ENCODE results near the gene NOL9. TPM values are rescaled to one million over a fixed set of nuclear protein-coding genes. Genes with fewer than 3 reads are reported as not detected.
A peak's percentile ranks its signal among the peaks of the same experiment; 100 is the strongest.
"Not testable (repeated sequence)": the region's sequence is repeated elsewhere in the genome, so short reads cannot be mapped to it uniquely, and the experiment has no call there.

NOL9 gene
- polyA plus RNA-seq, 3 donors: 3.7 to 11.5 (median 7.6) TPM

DNA sequence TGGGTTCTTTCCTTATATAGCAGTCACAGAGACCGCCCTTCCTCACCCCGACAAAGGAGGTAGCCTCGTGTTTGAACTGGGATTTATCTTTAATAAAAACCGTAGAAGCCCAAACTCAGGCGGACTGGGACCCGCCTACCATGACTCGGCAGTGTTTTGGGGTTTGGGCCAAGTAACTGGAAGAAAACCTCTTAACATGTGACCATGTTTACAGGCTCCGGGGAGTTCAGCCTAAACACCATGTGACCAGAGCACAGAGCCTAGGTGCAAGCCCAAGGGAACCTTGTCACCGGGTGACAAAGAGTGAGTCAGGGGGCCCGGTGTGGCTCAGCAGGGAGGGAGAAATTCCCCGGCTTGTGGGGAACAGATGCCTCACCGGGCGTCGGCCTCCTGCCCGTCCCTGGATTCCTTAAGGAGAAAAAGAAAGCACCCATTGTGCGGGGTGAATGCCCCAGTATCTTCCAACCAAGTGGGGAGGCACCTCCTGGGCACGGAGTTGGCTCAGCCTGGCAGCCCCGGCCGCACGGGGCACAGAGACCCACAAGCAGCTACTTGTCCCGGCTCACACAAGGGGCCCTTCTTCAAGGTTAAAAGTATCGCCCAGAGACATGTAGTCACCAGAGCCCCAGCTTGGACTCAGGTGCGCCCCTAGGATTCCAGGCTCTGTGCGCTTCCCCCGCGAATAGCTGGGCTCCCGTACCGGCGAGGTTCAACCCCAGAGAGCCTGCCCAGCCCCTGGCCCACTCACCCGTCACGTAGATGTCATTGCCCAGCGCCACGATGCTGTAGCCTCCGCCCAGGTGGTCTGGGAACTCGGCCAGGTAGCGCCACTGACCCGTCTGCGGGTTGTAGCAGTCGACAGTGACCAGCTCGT is 47.0 kb upstream of the NOL9 start:
- DNase-seq: peak; percentile 94 to 98 (median 95)
- H3K36me3 ChIP-seq (replicated peaks in 1 of 2; ENCODE audit: control insufficient read depth in 1 of 2, insufficient read depth in 2 of 2, low read length in 2 of 2): peaks cover 17 to 20% of the 10 kb centered on the region in 2 donors
- peak overlapping the region; percentile 94 for H3K4me2 ChIP-seq (replicated peaks; ENCODE audit: extremely low read depth, low read length, poor library complexity, severe bottlenecking)
- peaks cover 61% of the 10 kb centered on the region for H3K79me2 ChIP-seq (ENCODE audit: insufficient read depth, low read length)
- H3K4me3 ChIP-seq (replicated peaks in 1 of 3; ENCODE audit: low read depth in 2 of 3, low read length in 3 of 3): peak overlapping the region; percentile 64 to 93 (median 78)
- peak overlapping the region; percentile 89 to 95 for H3K4me3 Mint-ChIP-seq
- no peaks in the 10 kb centered on the region for H3K9me3 ChIP-seq (replicated peaks in 1 of 2; ENCODE audit: control insufficient read depth in 1 of 2, insufficient read depth in 1 of 2, low read length in 2 of 2)
- intact Hi-C loops (cut with micrococcal nuclease): loop anchor here in 1 of 2 donors (2.0 to 10.0 kb wide), 2 partner anchors 20 to 184 kb away; partner anchors contain the start of gene CAMTA1
- no peaks in the 10 kb centered on the region for H3K27me3 ChIP-seq (ENCODE audit: control insufficient read depth in 2 of 2, insufficient read depth in 2 of 2, low read length in 2 of 2)
- peaks cover under 1 to 2% (median 2%) of the 10 kb centered on the region in 3 donors for H3K27me3 Mint-ChIP-seq (ENCODE audit: low read depth in 3 of 3)
- peaks cover 40 to 67% of the 10 kb centered on the region in 2 donors for H3K4me1 ChIP-seq (ENCODE audit: control insufficient read depth in 1 of 2, insufficient read depth in 2 of 2, low read length in 2 of 2)
- WGBS (ENCODE audit: insufficient coverage): under 1% methylated on average over 31 of the region's 40 CpGs
- peaks cover 61% of the 10 kb centered on the region for H4K20me1 ChIP-seq (ENCODE audit: insufficient read depth, low read length)
- peaks cover 36% of the 10 kb centered on the region for H3K4me1 Mint-ChIP-seq
- peaks cover 0 to 2% (median 0%) of the 10 kb centered on the region in 7 donors for H3K9me3 Mint-ChIP-seq
- H2AFZ ChIP-seq (ENCODE audit: insufficient read depth, low read depth, low read length, poor library complexity, severe bottlenecking): peak overlapping the region; percentile 22
- H3K27ac Mint-ChIP-seq: peak overlapping the region; percentile 92 to 98 (median 96)
- H3K36me3 Mint-ChIP-seq: peaks cover 18 to 33% of the 10 kb centered on the region in 2 donors
- H3K27ac ChIP-seq (ENCODE audit: low read depth in 1 of 2, low read length in 2 of 2): peak overlapping the region; percentile 92 to 99
- H3K9ac ChIP-seq (ENCODE audit: insufficient read depth, low read length, poor library complexity, severe bottlenecking): peak overlapping the region; percentile 97
- TF ChIP-seq, protein P1, sequence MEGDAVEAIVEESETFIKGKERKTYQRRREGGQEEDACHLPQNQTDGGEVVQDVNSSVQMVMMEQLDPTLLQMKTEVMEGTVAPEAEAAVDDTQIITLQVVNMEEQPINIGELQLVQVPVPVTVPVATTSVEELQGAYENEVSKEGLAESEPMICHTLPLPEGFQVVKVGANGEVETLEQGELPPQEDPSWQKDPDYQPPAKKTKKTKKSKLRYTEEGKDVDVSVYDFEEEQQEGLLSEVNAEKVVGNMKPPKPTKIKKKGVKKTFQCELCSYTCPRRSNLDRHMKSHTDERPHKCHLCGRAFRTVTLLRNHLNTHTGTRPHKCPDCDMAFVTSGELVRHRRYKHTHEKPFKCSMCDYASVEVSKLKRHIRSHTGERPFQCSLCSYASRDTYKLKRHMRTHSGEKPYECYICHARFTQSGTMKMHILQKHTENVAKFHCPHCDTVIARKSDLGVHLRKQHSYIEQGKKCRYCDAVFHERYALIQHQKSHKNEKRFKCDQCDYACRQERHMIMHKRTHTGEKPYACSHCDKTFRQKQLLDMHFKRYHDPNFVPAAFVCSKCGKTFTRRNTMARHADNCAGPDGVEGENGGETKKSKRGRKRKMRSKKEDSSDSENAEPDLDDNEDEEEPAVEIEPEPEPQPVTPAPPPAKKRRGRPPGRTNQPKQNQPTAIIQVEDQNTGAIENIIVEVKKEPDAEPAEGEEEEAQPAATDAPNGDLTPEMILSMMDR (IDR thresholded peaks at IDR 0.05): no peak

DNA sequence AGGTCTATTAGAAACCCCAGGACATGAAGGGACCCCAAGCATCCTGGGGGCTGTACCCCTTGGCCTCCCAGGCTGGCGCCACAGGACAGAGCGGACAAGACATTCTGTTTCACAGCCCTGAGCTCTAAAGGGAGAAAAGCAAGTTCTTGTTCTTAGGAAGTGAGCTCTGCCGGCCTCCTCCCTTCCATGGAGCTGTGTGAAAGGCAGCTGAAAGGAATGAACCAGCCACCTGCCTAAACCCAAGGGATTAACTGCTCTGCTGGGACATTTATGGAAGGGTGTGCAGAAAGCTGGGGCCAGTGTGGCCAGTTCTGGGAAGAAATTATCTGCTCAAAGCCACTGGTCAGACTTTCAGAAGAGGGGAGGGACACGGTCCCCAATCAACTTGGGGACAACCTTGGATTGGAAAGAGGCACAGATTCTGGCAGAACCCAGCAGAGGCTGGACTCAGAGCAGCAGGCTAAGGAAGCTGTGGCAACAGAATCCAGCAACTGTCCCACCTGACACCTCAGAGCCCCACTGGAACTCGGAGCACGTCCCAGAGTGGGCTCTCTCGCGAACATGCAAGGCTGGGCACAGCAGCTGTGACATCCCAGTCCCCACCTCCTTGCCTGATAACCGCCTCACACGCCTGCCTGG is 46.2 kb upstream of the NOL9 start:
- Histone ChIP-seq H2AFZ (ENCODE audit: insufficient read depth, low read depth, low read length, poor library complexity, severe bottlenecking) (peak overlapping the region; percentile 22), H3K36me3 (replicated peaks in 1 of 2; ENCODE audit: control insufficient read depth in 1 of 2, insufficient read depth in 2 of 2, low read length in 2 of 2) (peaks cover 25 to 27% of the 10 kb centered on the region in 2 donors), H3K4me2 (replicated peaks; ENCODE audit: extremely low read depth, low read length, poor library complexity, severe bottlenecking) (peak overlapping the region; percentile 94), H3K79me2 (ENCODE audit: insufficient read depth, low read length) (peaks cover 69% of the 10 kb centered on the region), H3K9me3 (replicated peaks in 1 of 2; ENCODE audit: control insufficient read depth in 1 of 2, insufficient read depth in 1 of 2, low read length in 2 of 2) (no peaks in the 10 kb centered on the region), H3K27me3 (ENCODE audit: control insufficient read depth in 2 of 2, insufficient read depth in 2 of 2, low read length in 2 of 2) (no peaks in the 10 kb centered on the region), H4K20me1 (ENCODE audit: insufficient read depth, low read length) (peaks cover 68% of the 10 kb centered on the region), H3K4me3 (replicated peaks in 1 of 3; ENCODE audit: low read depth in 2 of 3, low read length in 3 of 3) (peak overlapping the region; percentile 64 to 93 (median 78)), H3K9ac (ENCODE audit: insufficient read depth, low read length, poor library complexity, severe bottlenecking) (peak overlapping the region; percentile 97), H3K4me1 (ENCODE audit: control insufficient read depth in 1 of 2, insufficient read depth in 2 of 2, low read length in 2 of 2) (peaks cover 40 to 67% of the 10 kb centered on the region in 2 donors), H3K27ac (ENCODE audit: low read depth in 1 of 2, low read length in 2 of 2) (peak overlapping the region; percentile 92 to 99)
- DNase-seq: peak in 1 of 3 donors; percentile 22
- Mint-ChIP-seq H3K27me3 (ENCODE audit: low read depth in 3 of 3) (no peaks in the 10 kb centered on the region), H3K4me1 (peaks cover 43% of the 10 kb centered on the region), H3K9me3 (peaks cover 0 to 2% (median 0%) of the 10 kb centered on the region in 7 donors), H3K27ac (peak overlapping the region; percentile 92 to 98 (median 96)), H3K4me3 (peak overlapping the region; percentile 89 to 95), H3K36me3 (peaks cover 26 to 41% of the 10 kb centered on the region in 2 donors)
- WGBS (ENCODE audit: insufficient coverage): 0% methylated on average over 7 of the region's 10 CpGs
- intact Hi-C loops (cut with micrococcal nuclease): loop anchor here in 1 of 2 donors (2.0 to 10.0 kb wide), 2 partner anchors 20 to 184 kb away; partner anchors contain the start of gene CAMTA1
- TF ChIP-seq, protein P1 (IDR thresholded peaks at IDR 0.05): no peak

DNA sequence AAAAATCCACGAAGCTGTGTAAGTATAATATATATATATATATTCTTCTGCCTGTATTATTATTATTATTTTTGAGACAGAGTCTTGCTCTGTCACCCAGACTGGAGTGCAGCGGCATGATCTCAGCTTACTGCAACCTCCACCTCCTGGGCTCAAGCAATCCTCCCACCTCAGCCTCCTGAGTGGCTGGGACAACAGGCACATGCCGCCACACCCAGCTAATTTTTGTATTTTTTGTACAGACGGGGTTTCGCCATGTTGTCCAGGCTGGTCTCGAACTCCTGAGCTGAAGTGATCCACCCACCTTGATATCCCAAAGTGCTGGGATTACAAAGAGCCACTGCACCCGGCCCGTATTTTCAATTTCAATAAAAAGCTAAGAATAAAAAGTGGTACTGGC is 45.7 kb upstream of the NOL9 start:
- Histone ChIP-seq H3K4me2 (replicated peaks; ENCODE audit: extremely low read depth, low read length, poor library complexity, severe bottlenecking) (peak overlapping the region; percentile 94), H3K4me1 (ENCODE audit: control insufficient read depth in 1 of 2, insufficient read depth in 2 of 2, low read length in 2 of 2) (peaks cover 40 to 67% of the 10 kb centered on the region in 2 donors), H3K9ac (ENCODE audit: insufficient read depth, low read length, poor library complexity, severe bottlenecking) (peak overlapping the region; percentile 97), H4K20me1 (ENCODE audit: insufficient read depth, low read length) (peaks cover 74% of the 10 kb centered on the region), H3K4me3 (replicated peaks in 1 of 3; ENCODE audit: low read depth in 2 of 3, low read length in 3 of 3) (peak overlapping the region; percentile 64 to 93 (median 78)), H3K36me3 (replicated peaks in 1 of 2; ENCODE audit: control insufficient read depth in 1 of 2, insufficient read depth in 2 of 2, low read length in 2 of 2) (peaks cover 30 to 33% of the 10 kb centered on the region in 2 donors), H3K79me2 (ENCODE audit: insufficient read depth, low read length) (peaks cover 74% of the 10 kb centered on the region), H3K27ac (ENCODE audit: low read depth in 1 of 2, low read length in 2 of 2) (peak overlapping the region; percentile 92 to 99)
- not testable (repeated sequence) for H3K9me3 Mint-ChIP-seq; H2AFZ ChIP-seq (ENCODE audit: insufficient read depth, low read depth, low read length, poor library complexity, severe bottlenecking); H3K27me3 Mint-ChIP-seq (ENCODE audit: low read depth in 3 of 3); DNase-seq; H3K27me3 ChIP-seq (ENCODE audit: control insufficient read depth in 2 of 2, insufficient read depth in 2 of 2, low read length in 2 of 2); H3K9me3 ChIP-seq (replicated peaks in 1 of 2; ENCODE audit: control insufficient read depth in 1 of 2, insufficient read depth in 1 of 2, low read length in 2 of 2)
- H3K4me1 Mint-ChIP-seq: peaks cover 46% of the 10 kb centered on the region
- WGBS (ENCODE audit: insufficient coverage): 27% methylated on average over 4 of the region's 8 CpGs
- H3K27ac Mint-ChIP-seq: peak overlapping the region; percentile 92 to 98 (median 96)
- H3K36me3 Mint-ChIP-seq: peaks cover 31 to 46% of the 10 kb centered on the region in 2 donors
- peak overlapping the region; percentile 89 to 95 for H3K4me3 Mint-ChIP-seq
- intact Hi-C loops (cut with micrococcal nuclease): loop anchor here in 1 of 2 donors (2.0 to 10.0 kb wide), 2 partner anchors 19 to 185 kb away; partner anchors contain the start of gene CAMTA1

All from CD14-positive monocyte (primary cell).